Cardiac fibroblast (primary cell): Measurements from ENCODE around the gene D2HGDH.

ENCODE experiments used
- DNase-seq, 2 donors: peaks; one replicate each; pipeline versions ENCODE4 v3.0.0 to v3.0.0-alpha.2; 2010; ENCODE audit warnings: low read depth in 2 of 2
- H3K4me3 ChIP-seq, 2 donors: replicated peaks in 1 of 2; 1 replicate in 1 of 2; 2 replicates in 1 of 2; pipeline ENCODE4 v1.5.1; 2011; ENCODE audit warnings: low read depth in 2 of 2, low read length in 2 of 2, mild to moderate bottlenecking in 2 of 2, moderate library complexity in 1 of 2
- CTCF ChIP-seq: IDR thresholded peaks from one replicate; pipeline ENCODE4 v1.5.1; 2011; ENCODE audit warnings: low read depth, mild to moderate bottlenecking, low read length, inconsistent platforms

Gene D2HGDH

GRCh38 chr2:241708879-241709278 lies 25.6 kb upstream of the D2HGDH start:
- TF ChIP-seq CTCF, result no peak
- no peak for DNase-seq
- no peak overlapping the region for H3K4me3 ChIP-seq

GRCh38 chr2:241719093-241719492 lies 15.3 kb upstream of the D2HGDH start:
- no peak for DNase-seq

GRCh38 chr2:241720099-241720498 lies 14.3 kb upstream of the D2HGDH start:
- DNase-seq, result no peak
- TF ChIP-seq CTCF, result no peak
- no peak overlapping the region for H3K4me3 ChIP-seq

More at GRCh38 chr2:241719093-241719492, 15.3 kb upstream of the D2HGDH start:
- no peak for TF ChIP-seq CTCF
- no peak overlapping the region for H3K4me3 ChIP-seq

GRCh38 chr2:241720560-241720959 lies 13.9 kb upstream of the D2HGDH start:
- no peak overlapping the region for H3K4me3 ChIP-seq
- TF ChIP-seq CTCF, result no peak
- no peak for DNase-seq

- no peak overlapping the region for H3K4me3 ChIP-seq
- DNase-seq, result no peak
- TF ChIP-seq CTCF, result no peak
Observed at GRCh38 chr2:241721852-241722251, 12.6 kb upstream of the D2HGDH start.

- no peak for DNase-seq
- H3K4me3 ChIP-seq, result no peak overlapping the region
- no peak for TF ChIP-seq CTCF
Observed at GRCh38 chr2:241722896-241723454, 11.5 kb upstream of the D2HGDH start.

- no peak overlapping the region for H3K4me3 ChIP-seq
- no peak for DNase-seq
- peak; percentile 29 for TF ChIP-seq CTCF
Observed at GRCh38 chr2:241724259-241724974, 10.0 kb upstream of the D2HGDH start.
